GM18520 (cell line): ENCODE data around the gene CWC27.
"Not testable (repeated sequence)": the region's sequence is repeated elsewhere in the genome, so short reads cannot be mapped to it uniquely, and the experiment has no call there.

Source experiments
- ATAC-seq: cut with Tn5 transposase; IDR thresholded peaks from one replicate; pipeline ENCODE4 v1.9.1; 2021; ENCODE audit not compliant: unreplicated experiment

The CWC27 gene

DNA sequence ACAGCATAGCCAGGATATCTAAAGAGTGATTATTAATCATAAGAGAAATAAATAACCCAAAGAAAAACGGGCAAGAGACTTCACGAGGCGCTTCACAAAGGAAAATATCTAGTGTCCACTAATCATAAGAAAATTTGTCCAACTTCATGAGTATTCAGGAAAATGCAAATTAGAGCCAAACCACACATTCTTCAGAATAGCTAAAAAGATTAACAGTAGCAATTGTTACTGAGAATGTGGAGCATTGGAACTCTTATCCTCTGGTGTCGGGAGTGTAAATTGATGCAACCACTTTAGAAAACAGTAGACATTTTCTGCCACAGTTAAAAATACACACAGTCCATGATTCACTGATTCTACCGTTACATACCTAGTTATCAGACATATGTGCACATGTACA lies 145.7 kb downstream of the CWC27 start:
- ATAC-seq: no peak

GRCh38 chr5:64918083-64918482 lies 149.4 kb downstream of the CWC27 start:
- no peak for ATAC-seq

DNA sequence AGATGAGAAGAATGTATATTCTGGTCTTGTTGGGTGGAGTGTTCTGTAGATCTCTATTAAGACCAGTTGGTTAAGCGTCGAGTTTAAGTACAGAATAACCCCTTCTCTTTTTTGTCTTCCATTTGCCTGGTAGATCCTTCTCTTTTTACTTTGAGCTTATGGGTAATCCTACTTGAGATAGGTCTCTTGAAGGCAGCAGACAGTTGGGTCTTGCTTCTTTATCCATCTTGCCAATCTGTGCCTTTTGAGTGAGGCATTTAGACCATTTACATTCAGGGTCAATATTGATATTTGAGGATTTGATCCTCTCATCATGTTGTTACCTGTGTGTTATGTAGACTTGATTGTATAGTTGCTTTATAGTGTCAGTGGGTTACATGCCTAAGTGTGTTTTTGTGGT lies 152.7 kb downstream of the CWC27 start:
- no peak for ATAC-seq

GRCh38 chr5:64923151-64923685 lies 154.5 kb downstream of the CWC27 start:
- no peak for ATAC-seq

DNA sequence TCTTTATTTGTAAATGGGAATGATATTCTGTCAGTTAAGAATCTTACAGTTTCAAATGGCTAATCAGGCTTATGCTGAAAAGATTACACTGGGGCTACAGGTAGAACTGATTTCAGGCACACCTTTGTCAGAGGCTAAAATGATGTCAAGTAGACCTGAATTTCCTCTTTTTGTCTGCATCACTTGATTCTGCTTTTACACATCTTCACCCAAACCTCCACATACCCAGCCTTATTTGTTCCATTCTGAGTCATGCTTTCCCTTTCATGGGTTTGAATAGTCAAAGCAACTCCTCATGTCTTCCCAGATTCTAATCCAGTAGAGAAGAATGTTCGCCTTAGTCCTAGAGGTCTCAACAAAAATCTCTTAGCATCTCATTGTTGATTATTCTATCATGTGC lies 156.4 kb downstream of the CWC27 start:
- ATAC-seq: no peak

DNA sequence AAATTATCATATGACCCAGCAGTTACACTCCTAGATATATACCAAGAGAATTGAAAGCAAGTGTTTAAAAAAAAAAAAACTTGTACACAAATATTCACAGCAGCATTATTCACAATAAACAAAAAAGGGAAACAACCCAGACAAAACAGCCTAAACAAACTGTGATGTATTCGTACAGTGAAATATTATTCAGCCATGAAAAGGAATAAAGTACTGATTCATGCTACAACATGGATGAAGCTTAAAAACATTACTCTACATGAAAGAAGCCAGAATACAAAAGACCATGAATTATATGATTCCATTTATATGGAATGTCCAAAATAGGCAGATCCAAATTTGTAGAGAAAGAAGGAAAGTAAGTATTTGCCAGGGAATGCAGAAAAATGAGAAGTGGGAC lies 161.1 kb downstream of the CWC27 start:
- no peak for ATAC-seq

DNA sequence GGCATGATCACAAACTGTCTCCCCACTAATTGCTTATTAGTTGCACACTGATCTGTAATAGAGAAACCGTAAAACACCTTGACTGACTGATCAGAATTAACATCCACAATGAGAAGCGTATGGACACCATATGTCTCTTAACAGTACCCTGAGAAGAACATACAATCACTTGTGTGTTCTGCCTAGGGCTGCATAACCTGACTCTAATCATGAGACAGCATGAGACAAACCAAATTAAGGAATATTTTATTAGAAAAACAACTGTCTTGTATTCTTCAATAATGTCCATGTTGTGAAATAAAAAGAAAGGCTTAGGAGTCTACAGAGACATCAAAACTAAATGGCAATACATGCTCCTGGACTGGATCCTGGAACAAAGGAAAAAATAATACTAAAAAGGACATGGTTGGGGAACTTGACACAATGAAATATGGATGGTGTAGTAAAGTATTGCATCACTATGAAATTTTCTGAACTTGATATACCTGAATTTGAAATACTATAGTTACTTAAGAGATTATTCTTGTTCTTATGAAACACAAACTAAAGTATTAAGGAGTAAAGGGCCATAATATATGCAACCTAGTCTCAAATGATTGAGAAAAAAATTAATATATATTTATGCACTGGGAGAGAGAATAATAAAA lies 162.1 kb downstream of the CWC27 start:
- no peak for ATAC-seq

- not testable (repeated sequence) for ATAC-seq
Observed at GRCh38 chr5:64939422-64939771, 170.7 kb downstream of the CWC27 start.

DNA sequence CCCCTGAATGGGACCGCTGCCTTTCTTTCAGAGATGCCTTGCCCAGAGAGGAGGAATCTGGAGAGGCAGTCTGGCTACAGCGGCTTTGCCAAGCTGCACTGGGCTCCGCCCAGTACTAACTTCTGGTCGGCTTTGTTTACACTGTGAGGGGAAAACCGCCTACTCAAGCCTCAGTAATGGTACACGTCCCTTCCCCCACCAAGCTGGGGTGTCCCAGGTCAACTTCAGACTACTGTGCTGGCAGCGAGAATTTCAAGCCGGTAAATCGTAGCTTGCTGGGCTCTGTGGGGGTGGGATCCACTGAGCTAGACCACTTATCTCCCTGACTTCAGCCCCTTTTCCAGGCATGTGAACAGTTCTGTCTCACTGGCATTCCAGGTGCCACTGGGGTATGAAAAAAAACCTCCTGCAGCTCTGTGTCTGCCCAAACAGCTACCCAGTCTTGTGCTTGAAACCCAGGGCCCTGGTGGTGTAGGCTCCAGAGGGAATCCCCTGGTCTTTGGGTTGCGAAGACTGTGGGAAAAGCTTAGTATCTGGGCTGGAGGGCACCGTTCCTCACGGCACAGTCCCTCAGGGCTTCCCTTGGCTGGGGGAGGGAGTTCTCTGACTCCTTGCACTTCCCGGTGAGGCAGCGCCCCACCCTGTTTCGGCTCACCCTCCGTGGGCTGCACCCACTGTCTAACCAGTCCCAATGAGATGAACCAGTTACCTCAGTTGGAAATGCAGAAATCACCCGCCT lies 171.2 kb downstream of the CWC27 start:
- ATAC-seq: no peak

GRCh38 chr5:64942460-64942859 lies 173.7 kb downstream of the CWC27 start:
- no peak for ATAC-seq

DNA sequence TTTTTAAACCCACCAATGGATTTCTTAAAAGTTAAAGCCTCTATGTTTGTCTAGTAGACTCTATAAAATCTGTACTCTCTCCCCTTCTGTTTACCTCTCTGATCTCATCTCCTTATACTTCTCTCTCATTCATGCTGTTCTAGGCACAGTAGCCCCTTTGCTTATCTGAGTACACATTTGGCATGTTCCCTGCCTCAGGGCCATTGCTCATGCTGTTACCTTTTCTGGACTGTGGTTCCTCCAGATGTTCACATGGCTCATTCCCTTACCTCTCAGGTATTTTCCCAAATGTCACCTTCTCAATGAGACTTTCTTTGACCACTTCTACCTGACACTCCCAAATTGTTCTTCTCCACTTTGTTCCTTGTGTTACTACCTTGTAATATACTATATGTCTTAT lies 176.1 kb downstream of the CWC27 start:
- ATAC-seq: no peak

GRCh38 chr5:64947031-64947430 lies 178.3 kb downstream of the CWC27 start:
- no peak for ATAC-seq

GRCh38 chr5:64947801-64948200 lies 179.1 kb downstream of the CWC27 start:
- ATAC-seq: no peak

GRCh38 chr5:64949331-64949730 lies 180.6 kb downstream of the CWC27 start:
- no peak for ATAC-seq

DNA sequence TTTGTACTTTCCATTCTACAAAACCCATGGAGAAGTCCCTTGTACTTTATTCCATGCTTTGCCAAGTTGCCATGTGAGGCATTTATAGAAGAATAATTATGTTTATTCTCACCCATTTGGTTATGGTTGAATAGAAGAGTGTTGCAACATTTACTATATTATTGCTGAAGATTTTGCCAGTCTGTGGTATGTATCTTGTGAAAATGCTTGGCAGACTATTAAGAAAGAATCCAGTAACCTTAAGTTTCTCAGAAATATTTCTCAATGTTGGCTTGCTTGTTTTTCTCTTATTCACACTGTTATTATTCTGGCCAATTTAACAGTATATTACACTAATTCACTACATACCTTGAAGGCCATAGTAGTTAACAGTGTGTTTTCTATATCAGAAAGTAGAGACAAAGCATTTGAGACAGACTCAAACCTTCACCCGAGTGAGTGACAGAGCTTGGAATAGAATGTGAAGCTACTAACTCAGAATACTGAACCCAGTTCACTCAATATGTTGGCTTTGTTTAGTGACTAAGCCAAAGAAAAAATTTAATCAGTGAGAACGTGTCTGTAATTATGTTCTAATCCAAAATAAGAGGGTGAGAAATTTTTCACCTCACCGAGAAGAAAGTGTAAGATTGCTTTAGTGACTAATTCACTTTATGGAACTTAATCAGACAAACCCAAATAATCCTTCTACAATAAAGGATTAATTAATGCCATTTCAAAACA lies 184.4 kb downstream of the CWC27 start:
- ATAC-seq: no peak

- no peak for ATAC-seq
Observed at GRCh38 chr5:64954518-64954917, 185.8 kb downstream of the CWC27 start.

DNA sequence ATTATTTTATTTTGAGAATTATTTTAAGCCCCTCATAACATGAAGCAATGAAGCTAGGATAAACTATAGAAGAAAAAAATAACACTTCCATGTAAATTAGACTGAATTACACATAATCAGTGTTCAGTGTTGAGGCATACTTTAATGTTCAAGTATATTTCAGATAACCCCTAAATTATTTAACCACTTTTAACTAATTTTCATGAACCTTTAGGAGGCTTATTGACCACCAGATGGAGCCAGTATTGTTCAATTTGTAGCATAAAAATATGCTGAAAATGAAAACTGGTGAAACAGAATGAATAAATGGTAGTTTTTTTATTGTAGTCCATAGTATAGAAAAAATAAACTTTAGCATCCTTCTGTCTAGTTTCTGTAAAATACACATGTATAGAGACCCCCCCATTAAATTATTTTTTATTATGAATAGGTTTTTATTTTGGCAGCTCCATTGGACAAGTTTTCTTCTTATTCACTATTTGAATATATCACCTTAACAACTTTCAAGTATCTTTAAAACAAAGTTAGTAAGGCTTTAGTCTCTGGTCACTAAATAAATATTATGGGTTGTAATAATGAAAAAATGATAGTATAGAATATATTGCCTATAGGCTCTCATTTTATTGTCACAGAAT lies 190.1 kb downstream of the CWC27 start:
- ATAC-seq: no peak

DNA sequence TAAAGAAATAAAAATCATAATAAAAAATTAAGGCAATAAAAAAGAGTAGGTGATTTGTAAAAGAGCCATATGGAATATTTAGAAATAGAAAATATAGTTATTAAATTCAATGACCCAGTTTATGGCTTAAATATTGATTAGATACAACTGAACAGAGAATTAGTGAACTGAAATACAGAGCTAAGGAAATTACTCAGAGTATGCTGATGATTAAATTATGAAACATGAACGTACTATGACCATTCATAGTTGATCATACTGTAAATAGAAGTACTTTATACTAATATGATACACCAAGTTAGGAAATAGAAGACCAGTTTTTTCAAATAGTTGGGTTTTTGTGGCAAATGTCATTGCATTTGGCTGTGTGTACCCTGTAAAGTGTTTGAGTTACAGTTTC lies 194.5 kb downstream of the CWC27 start:
- ATAC-seq: no peak

GRCh38 chr5:64968591-64969110 lies 199.9 kb downstream of the CWC27 start:
- ATAC-seq: no peak

DNA sequence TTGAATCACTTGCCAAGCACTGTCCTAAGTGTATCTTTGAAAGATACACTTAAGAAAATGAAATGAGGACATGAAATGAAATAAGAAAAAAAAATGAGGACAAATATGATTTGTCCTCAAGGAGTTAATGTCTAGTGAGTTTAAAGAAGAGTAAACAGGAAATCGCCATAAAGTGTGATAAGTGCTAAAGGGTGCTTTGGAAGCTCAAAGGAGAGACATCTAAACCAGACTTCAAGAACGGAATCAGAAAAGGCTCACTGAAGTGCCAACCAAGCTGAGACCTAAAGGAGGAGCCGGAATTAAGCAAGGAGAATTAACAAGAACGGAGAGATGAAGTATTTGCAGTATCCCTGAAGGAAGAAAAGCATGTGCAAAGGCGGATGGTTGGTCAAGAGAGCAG lies 200.8 kb downstream of the CWC27 start:
- no peak for ATAC-seq

GRCh38 chr5:64971513-64971912 lies 202.8 kb downstream of the CWC27 start:
- no peak for ATAC-seq
